ENCODE results near the gene PTPRG.

The PTPRG gene

DNA sequence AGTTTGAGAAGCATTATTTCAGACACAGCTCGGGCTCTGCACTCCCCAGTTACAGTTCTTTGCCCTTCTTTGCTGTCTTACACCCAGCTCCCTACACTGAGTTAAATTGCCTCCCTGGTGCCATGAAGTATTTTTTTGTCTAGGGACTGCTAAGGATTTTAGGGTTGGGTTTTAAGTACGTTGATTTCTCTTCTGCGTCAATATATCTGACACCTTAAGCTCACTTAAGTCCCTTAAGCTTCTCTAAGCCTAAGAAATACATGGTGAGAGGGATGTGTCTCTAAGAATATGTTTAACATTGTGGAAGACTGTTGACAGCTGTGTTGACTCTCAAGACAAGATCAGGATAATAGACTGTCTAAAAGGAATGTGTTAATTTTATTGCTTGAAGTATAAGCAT is 400.5 kb downstream of the PTPRG start:
- Histone ChIP-seq H3K9me3 (ENCODE audit: control insufficient read depth, insufficient read depth, low read depth, low read length) (no peaks in the 10 kb centered on the region), H3K36me3 (ENCODE audit: control insufficient read depth, insufficient read depth, low read length) (no peaks in the 10 kb centered on the region), H3K4me1 (ENCODE audit: control insufficient read depth, insufficient read depth, low read length) (peaks cover 34% of the 10 kb centered on the region), H3K4me3 (ENCODE audit: low read depth, low read length) (no peak overlapping the region), H3K27me3 (ENCODE audit: control insufficient read depth, insufficient read depth, low read length) (no peaks in the 10 kb centered on the region), H3K27ac (ENCODE audit: low read depth, low read length) (no peak overlapping the region), H3K9ac (ENCODE audit: low read length) (no peak overlapping the region)

DNA sequence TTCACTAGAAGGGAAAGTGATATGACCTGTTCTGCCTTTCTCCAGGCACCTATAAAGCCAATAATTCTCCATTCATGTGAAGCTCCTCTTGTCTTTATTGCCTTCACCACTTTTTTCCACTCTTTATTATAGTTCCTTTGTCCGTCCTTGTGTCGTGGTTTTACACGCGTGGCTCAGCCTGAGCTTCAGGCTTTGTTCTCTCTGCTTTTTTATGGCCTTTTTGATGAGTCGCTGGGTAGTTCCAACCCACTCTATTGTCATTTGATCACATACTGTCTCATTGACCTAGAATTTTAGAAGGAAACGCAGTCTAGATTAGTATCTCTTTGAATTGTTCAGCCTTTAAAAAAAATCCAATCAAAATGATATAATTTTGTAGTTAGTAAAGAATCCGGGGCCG is 403.2 kb downstream of the PTPRG start:
- no peaks in the 10 kb centered on the region for H3K9me3 ChIP-seq (ENCODE audit: control insufficient read depth, insufficient read depth, low read depth, low read length)
- H3K27ac ChIP-seq (ENCODE audit: low read depth, low read length) = no peak overlapping the region
- no peak overlapping the region for H3K4me3 ChIP-seq (ENCODE audit: low read depth, low read length)
- H3K36me3 ChIP-seq (ENCODE audit: control insufficient read depth, insufficient read depth, low read length) = no peaks in the 10 kb centered on the region
- H3K9ac ChIP-seq (ENCODE audit: low read length) = no peak overlapping the region
- peaks cover 26% of the 10 kb centered on the region for H3K4me1 ChIP-seq (ENCODE audit: control insufficient read depth, insufficient read depth, low read length)
- H3K27me3 ChIP-seq (ENCODE audit: control insufficient read depth, insufficient read depth, low read length) = no peaks in the 10 kb centered on the region

DNA sequence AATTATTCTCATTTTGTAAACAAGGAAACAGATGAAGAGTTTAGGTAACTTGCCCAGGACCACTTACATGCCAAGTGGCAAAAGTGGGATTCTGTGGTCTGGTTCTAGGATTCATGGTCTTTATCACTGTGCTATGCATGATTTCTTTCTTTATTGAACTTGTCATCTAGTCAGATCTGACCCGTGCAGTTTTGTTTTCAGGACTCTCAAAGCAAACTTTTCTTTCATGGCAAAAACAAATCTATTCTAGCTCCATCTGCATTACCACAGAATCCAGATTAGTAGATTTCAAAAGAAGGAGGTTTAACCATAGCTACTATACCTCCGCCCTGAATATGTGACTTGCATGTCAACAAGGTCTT is 404.4 kb downstream of the PTPRG start:
- H3K27ac ChIP-seq (ENCODE audit: low read depth, low read length) = no peak overlapping the region

DNA sequence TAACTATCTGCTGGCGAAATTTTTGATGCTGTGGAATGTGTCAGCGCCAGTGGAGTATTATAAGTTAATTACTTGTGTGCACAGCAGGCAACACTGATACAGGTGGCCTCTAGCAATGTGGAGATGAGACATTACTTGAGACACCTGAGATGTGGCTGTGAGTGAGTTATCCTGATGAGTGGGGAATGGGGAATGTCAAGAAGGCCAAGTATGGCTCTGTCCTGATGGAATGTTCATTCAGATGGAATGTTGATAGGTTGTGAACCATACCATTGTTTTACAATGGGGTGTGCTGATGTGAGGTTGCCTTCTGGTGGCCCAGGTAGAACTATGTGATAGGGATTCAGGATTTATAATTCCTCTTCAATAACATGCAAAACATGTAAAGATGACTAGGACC is 404.8 kb downstream of the PTPRG start:
- Histone ChIP-seq H3K9ac (ENCODE audit: low read length) (no peak overlapping the region), H3K9me3 (ENCODE audit: control insufficient read depth, insufficient read depth, low read depth, low read length) (no peaks in the 10 kb centered on the region), H3K4me3 (ENCODE audit: low read depth, low read length) (no peak overlapping the region), H3K27ac (ENCODE audit: low read depth, low read length) (no peak overlapping the region), H3K4me1 (ENCODE audit: control insufficient read depth, insufficient read depth, low read length) (peaks cover 15% of the 10 kb centered on the region), H3K36me3 (ENCODE audit: control insufficient read depth, insufficient read depth, low read length) (no peaks in the 10 kb centered on the region), H3K27me3 (ENCODE audit: control insufficient read depth, insufficient read depth, low read length) (no peaks in the 10 kb centered on the region)

More for the DNA sequence above, 404.4 kb downstream of the PTPRG start:
- H3K9me3 ChIP-seq (ENCODE audit: control insufficient read depth, insufficient read depth, low read depth, low read length) = no peaks in the 10 kb centered on the region
- H3K9ac ChIP-seq (ENCODE audit: low read length) = no peak overlapping the region
- no peak overlapping the region for H3K4me3 ChIP-seq (ENCODE audit: low read depth, low read length)
- peaks cover 18% of the 10 kb centered on the region for H3K4me1 ChIP-seq (ENCODE audit: control insufficient read depth, insufficient read depth, low read length)
- H3K36me3 ChIP-seq (ENCODE audit: control insufficient read depth, insufficient read depth, low read length) = no peaks in the 10 kb centered on the region
- no peaks in the 10 kb centered on the region for H3K27me3 ChIP-seq (ENCODE audit: control insufficient read depth, insufficient read depth, low read length)

DNA sequence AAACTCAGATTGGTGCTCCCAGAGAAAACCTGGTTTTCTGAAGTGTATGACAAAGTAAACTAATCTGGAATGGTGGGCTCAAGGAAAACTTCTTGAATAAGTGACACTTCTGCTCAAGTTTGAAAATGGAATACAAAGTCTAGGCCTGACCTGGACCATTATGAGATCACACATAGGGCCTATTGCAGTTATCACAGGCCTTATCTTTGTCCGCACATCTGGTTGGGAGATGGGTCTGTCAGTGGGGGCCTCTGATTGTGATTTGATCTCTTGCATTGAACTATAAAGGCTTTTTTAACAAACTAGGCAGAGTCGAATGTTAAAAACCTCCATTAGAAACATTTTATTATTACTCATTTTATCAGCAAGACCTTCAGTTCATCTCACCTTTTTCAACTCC is 405.6 kb downstream of the PTPRG start:
- Histone ChIP-seq H3K36me3 (ENCODE audit: control insufficient read depth, insufficient read depth, low read length) (no peaks in the 10 kb centered on the region), H3K4me3 (ENCODE audit: low read depth, low read length) (no peak overlapping the region), H3K9me3 (ENCODE audit: control insufficient read depth, insufficient read depth, low read depth, low read length) (no peaks in the 10 kb centered on the region), H3K27me3 (ENCODE audit: control insufficient read depth, insufficient read depth, low read length) (no peaks in the 10 kb centered on the region), H3K4me1 (ENCODE audit: control insufficient read depth, insufficient read depth, low read length) (peaks cover 22% of the 10 kb centered on the region), H3K27ac (ENCODE audit: low read depth, low read length) (no peak overlapping the region; the same call in 1 of the 2 replicates), H3K9ac (ENCODE audit: low read length) (no peak overlapping the region)

DNA sequence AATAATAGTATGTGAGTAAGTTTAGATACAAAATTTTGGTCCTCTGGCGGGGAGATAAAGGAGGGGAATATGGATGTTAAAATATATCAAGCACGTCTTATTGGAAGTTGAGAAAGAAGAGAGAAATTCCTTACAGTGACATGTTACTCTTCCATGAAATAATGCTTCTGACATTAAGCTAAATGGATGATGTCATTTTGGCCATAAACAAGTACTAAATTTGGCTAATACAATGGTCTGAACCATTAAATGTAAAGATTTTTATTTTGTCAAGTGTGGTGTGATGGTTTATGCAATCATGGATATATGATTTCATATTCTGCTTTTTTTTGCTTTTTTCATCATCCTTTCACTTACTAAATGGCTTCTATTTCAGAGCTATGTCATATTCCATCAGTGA is 406.6 kb downstream of the PTPRG start:
- Histone ChIP-seq H3K9ac (ENCODE audit: low read length) (no peak overlapping the region), H3K36me3 (ENCODE audit: control insufficient read depth, insufficient read depth, low read length) (no peaks in the 10 kb centered on the region), H3K27ac (ENCODE audit: low read depth, low read length) (no peak overlapping the region), H3K4me1 (ENCODE audit: control insufficient read depth, insufficient read depth, low read length) (peaks cover 30% of the 10 kb centered on the region), H3K27me3 (ENCODE audit: control insufficient read depth, insufficient read depth, low read length) (no peaks in the 10 kb centered on the region), H3K9me3 (ENCODE audit: control insufficient read depth, insufficient read depth, low read depth, low read length) (no peaks in the 10 kb centered on the region), H3K4me3 (ENCODE audit: low read depth, low read length) (no peak overlapping the region)

DNA sequence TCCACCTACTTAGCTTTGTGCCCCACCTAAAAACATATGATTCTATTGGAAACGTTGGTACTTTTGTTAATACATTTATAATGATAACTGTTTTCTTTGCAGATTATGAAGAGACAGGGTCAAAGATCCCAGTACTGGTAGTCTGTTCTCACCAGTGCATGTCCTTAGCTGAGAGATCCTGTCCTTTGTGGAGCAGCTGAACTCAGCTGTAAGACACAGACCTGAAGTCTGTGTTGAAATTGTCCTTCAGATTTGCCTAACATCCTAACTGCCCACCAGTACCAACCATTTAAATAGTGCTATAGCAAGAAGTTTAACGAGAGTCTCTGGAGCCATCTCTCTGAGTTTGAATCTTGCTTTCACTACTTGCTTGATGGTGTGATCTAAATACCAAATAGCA is 413.3 kb downstream of the PTPRG start:
- H3K36me3 ChIP-seq (ENCODE audit: control insufficient read depth, insufficient read depth, low read length) = no peaks in the 10 kb centered on the region
- H3K9ac ChIP-seq (ENCODE audit: low read length) = no peak overlapping the region
- H3K27ac ChIP-seq (ENCODE audit: low read depth, low read length) = no peak overlapping the region

DNA sequence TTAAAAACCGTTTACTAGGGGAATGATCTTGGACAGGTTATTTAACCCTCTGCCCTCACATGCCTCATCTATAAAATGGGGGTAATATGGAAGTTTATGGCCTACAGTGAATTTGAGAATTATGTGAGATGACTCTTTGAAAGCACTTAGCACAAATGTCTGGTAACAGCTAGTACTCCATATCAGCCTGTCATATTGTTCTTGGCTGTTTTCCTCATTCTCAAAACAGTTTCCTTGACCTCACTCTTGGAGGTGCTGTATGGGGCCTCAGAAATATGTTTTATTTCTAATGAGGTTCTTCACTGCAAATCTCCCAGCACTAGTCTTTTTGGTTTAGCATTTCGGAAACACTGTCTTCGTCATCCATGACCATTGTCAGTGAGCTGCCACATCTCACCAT is 413.8 kb downstream of the PTPRG start:
- Histone ChIP-seq H3K27me3 (ENCODE audit: control insufficient read depth, insufficient read depth, low read length) (no peaks in the 10 kb centered on the region), H3K36me3 (ENCODE audit: control insufficient read depth, insufficient read depth, low read length) (no peaks in the 10 kb centered on the region), H3K4me3 (ENCODE audit: low read depth, low read length) (no peak overlapping the region), H3K27ac (ENCODE audit: low read depth, low read length) (no peak overlapping the region), H3K4me1 (ENCODE audit: control insufficient read depth, insufficient read depth, low read length) (peaks cover 32% of the 10 kb centered on the region), H3K9me3 (ENCODE audit: control insufficient read depth, insufficient read depth, low read depth, low read length) (no peaks in the 10 kb centered on the region), H3K9ac (ENCODE audit: low read length) (no peak overlapping the region)

More for the DNA sequence above, 413.3 kb downstream of the PTPRG start:
- Histone ChIP-seq H3K4me3 (ENCODE audit: low read depth, low read length) (no peak overlapping the region), H3K27me3 (ENCODE audit: control insufficient read depth, insufficient read depth, low read length) (no peaks in the 10 kb centered on the region), H3K4me1 (ENCODE audit: control insufficient read depth, insufficient read depth, low read length) (peaks cover 26% of the 10 kb centered on the region), H3K9me3 (ENCODE audit: control insufficient read depth, insufficient read depth, low read depth, low read length) (no peaks in the 10 kb centered on the region)

DNA sequence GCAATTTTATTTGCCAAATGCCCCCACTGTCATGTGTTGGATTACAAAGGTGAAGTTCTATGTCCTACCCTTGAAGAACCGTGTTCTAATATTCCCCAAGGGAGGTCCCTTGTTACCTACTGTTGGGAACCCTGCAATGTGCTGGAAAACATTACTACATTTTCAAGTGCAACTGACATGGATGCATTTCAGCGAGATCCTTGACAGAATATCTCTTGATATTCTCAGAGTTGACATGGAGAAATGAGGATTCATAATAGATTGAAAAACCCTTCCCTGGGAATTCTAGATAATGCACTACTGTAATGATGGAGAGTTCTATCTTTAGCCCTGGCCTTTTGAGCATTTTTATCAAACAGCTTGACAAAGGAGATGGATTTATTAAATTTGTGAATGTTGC is 414.6 kb downstream of the PTPRG start:
- no peak overlapping the region for H3K4me3 ChIP-seq (ENCODE audit: low read depth, low read length)
- H3K9ac ChIP-seq (ENCODE audit: low read length) = no peak overlapping the region
- no peak overlapping the region for H3K27ac ChIP-seq (ENCODE audit: low read depth, low read length)
- no peaks in the 10 kb centered on the region for H3K9me3 ChIP-seq (ENCODE audit: control insufficient read depth, insufficient read depth, low read depth, low read length)
- H3K27me3 ChIP-seq (ENCODE audit: control insufficient read depth, insufficient read depth, low read length) = no peaks in the 10 kb centered on the region
- H3K36me3 ChIP-seq (ENCODE audit: control insufficient read depth, insufficient read depth, low read length) = no peaks in the 10 kb centered on the region
- H3K4me1 ChIP-seq (ENCODE audit: control insufficient read depth, insufficient read depth, low read length) = peaks cover 39% of the 10 kb centered on the region

DNA sequence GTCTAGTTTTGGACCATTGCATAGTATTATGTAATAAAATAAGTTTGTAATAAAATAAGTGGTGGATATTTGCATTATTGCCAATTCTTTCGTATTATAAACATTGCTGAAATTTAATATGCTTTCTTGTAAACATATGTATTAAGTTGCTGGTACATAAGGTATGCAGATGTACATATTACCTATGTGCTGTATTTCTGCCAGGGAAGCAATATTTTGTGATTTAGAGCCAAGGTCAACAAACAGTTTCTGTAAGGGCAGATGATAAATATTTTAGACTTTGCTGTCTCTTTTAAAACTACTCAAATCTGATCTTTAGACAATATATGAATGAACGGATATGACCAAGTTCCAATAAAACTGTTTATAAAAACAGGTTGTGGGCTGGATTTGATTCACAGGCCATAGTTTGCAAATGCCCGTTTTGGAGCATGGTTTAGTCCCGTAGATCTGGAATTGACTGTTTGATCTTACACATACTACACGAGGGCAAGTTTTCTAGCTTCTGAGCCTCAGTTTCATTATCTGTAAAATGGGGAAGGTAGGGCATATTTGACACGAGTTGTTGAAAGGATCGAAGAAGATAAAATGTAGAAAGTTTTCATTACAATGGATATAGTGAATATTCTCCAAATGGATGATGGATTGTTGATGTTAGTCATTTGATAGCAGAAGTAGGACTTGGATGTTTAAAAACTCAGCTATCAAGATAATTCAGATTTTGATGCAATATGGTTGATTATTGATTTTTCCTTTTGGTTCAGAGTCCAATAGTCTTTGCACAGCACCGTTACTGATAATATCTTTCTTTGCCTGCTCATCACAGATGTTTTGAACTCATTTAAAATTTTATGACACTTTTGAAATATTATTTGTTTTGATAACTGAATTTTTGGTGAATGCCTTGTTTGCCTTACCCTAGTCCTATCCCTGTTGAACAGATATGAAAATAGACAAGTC is 417.4 kb downstream of the PTPRG start:
- Histone ChIP-seq H3K9me3 (ENCODE audit: control insufficient read depth, insufficient read depth, low read depth, low read length) (no peaks in the 10 kb centered on the region), H3K4me1 (ENCODE audit: control insufficient read depth, insufficient read depth, low read length) (peaks cover 23% of the 10 kb centered on the region), H3K36me3 (ENCODE audit: control insufficient read depth, insufficient read depth, low read length) (no peaks in the 10 kb centered on the region), H3K9ac (ENCODE audit: low read length) (no peak overlapping the region), H3K27ac (ENCODE audit: low read depth, low read length) (no peak overlapping the region), H3K4me3 (ENCODE audit: low read depth, low read length) (no peak overlapping the region), H3K27me3 (ENCODE audit: control insufficient read depth, insufficient read depth, low read length) (no peaks in the 10 kb centered on the region)

DNA sequence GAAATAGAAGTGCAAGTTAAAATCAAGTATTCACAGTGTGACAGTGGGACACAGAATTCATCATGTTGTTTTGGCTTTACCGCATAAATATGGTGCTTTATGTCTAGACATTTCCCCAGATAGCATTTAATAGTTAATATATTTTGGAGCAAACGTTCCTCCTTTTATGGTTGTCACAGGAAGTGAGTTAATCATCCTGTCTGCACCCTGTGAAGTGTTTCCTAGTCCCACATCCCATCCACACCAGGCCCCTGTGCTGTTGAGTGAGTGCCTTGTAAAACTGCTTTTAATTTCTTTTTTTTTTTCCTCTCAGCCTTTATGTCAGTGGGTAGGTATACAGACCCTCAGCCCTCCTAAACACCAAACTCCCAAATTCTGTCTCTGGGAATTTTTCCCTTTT is 418.3 kb downstream of the PTPRG start:
- H3K9ac ChIP-seq (ENCODE audit: low read length) = no peak overlapping the region
- no peaks in the 10 kb centered on the region for H3K9me3 ChIP-seq (ENCODE audit: control insufficient read depth, insufficient read depth, low read depth, low read length)
- no peaks in the 10 kb centered on the region for H3K36me3 ChIP-seq (ENCODE audit: control insufficient read depth, insufficient read depth, low read length)
- H3K4me3 ChIP-seq (ENCODE audit: low read depth, low read length) = no peak overlapping the region
- peak overlapping the region; percentile 14; the same call in 1 of the 2 replicates for H3K27ac ChIP-seq (ENCODE audit: low read depth, low read length)
- peaks cover 23% of the 10 kb centered on the region for H3K4me1 ChIP-seq (ENCODE audit: control insufficient read depth, insufficient read depth, low read length)
- H3K27me3 ChIP-seq (ENCODE audit: control insufficient read depth, insufficient read depth, low read length) = no peaks in the 10 kb centered on the region

Data from HUES6 (cell line).